HG03025 (cell line): ENCODE data around the gene WDR18.

Experiments
- ATAC-seq: cut with Tn5 transposase; IDR thresholded peaks from one replicate; pipeline ENCODE4 v1.9.1; 2021; ENCODE audit warnings: mild to moderate bottlenecking, moderate library complexity; ENCODE audit not compliant: unreplicated experiment, low FRiP score

The WDR18 gene, protein sequence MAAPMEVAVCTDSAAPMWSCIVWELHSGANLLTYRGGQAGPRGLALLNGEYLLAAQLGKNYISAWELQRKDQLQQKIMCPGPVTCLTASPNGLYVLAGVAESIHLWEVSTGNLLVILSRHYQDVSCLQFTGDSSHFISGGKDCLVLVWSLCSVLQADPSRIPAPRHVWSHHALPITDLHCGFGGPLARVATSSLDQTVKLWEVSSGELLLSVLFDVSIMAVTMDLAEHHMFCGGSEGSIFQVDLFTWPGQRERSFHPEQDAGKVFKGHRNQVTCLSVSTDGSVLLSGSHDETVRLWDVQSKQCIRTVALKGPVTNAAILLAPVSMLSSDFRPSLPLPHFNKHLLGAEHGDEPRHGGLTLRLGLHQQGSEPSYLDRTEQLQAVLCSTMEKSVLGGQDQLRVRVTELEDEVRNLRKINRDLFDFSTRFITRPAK

DNA sequence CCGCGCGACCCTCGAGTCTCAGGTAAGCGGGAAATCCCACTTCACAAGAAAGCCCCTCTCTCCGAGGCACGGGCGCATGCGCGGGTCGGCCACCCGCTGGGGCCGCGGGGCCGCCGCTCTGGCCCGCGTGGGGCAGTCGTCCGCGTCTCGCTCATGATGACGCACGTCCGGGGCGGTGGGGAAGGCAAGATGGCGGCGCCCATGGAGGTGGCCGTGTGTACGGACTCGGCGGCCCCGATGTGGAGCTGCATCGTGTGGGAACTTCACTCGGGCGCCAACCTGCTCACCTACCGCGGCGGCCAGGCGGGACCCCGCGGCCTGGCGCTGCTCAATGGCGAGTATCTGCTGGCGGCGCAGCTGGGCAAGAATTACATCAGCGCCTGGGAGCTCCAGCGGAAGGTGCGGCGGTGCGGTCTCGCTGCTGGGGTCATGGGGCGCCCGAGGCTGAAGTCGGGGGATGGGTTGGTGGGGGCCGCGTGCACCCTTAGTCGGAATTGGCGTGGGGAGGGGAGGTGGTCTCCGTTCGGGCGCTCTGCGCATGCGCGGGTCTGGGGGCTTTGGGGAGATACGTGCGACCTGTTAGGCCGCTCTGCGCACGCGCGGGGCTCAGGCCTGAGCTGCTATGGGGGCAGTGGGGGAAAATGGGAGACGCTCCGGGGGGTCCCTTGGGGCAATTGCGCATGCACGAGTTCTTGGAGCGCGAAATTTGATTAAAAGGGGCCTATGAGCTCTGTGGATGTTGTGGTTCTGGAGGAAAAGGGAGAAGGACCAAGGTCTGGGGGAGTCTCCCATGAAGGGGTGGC, at the start of gene WDR18:
TSS of gene WDR18 (plus strand) at position 181 of the 803 bp plus-strand sequence. CDS start at position 190, 9 bp downstream.
- peak; percentile 52 for ATAC-seq

DNA sequence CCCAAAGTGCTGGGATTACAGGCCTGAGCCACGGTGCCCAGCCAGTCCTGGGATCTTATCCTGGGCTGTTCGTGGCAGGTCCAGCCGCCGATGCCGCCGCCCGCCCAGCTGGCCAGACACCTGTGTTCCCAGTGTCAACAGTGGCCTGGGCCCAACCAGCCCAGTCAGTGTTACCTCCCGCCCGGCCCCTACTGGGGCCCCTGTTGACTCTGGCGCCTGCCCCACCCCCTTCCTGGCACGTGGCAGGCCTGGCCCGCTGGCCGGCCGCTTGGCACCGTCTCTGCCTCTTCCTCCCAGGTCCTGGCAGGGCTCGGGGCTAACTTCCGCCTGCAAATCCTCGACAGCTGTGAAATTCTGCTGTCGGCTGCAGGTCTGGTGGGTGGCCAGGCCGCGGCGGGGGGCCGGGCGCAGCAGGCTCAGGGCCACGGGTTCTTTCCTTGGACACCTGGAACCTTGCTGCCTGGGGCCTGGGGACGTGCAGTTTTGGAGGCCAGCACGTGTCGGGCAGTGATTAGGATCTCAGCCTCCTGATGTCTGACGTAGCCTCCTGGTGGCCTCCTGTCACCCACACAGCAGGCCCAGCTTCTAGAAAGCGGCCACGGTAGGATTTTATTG, 49.2 kb upstream of the WDR18 start:
- ATAC-seq, result no peak

DNA sequence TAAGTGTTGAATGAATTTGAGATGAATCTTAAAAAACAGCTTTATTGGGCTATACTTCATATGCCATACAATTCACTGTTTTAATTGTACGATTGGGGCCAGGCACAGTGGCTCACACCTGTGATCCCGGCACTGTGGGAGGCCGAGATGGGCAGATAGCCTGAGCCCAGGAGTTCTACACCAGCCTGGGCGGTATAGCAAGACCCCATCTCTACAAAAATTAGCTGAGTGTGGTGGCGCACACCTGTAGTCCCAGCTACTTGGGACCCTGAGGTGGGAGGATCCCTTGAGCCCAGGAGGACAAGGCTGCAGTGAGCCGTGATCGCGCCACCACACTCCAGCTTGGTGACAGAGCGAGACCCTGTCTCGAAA, 48.0 kb upstream of the WDR18 start:
- no peak for ATAC-seq

DNA sequence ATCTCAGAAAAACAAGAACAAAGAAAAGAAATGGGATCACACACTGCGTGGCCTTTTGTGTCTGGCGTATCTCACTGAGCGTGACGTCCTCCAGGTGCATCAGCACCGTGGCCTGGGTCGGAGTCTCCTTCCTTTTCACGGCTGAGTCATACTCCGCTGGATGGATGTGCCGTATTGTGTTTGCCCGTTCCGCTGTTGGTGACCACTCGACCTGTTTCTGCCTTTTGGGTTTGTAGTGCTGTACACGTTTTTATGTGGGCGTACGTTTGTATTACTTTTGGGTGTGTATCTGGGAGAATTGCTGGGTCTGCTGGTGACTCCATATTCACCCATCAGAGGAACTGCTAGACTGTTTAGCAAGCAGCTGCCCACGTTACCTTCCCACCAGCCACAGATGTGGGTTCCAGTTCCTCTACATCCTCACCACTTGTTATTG, 46.9 kb upstream of the WDR18 start:
- no peak for ATAC-seq

DNA sequence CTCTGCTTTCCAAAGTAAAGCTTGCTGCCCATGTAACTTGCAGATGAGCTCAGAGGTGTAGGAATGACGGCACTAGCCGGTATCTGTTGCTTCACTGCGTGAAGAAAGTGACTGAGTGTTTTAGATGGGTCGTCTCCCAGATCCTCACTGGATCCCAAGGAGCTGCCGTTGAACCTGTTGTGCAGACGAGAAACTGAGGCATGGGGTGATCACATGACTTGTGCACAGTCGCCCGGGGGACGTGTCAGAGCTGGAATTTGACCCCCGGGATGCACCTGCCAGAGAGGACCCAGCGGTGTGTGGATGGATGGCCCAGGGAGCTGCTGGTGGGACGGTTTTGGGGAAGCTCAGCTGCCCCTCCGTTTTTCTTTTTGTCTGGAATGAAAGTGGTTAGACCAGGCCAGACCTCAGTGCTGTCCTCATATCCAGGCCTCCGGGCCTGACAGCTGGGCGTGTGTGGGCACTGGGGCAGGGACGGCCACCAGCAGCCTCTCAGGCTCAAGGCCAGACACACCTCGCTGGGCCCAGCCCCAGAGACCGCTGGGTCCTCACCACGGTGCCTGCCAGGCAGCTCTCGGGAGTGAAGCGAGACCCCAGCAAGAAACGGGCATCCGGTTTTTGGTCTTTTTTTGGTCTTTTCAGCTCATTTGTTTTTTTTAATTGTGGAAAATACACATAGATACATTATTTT, 45.8 kb upstream of the WDR18 start:
- no peak for ATAC-seq

DNA sequence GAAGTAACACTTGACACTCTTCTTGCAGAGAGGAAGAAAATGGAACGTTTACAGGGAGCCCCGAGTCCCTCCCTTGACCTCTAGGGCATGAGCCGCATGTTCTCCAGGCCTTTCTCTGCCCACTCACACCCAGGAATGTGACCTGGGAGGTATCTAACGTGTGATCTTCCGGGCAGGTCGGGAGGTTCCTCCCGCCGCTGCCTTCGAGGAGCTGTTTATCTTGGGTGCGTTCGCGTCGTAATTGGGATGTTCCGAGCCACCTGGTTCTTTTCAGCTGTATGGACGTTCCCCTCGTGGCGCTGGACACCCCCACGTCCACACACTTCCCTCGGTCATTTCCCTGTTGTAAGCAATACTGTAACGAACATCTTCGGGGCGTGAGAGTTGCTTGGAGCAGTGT, 44.7 kb upstream of the WDR18 start:
- no peak for ATAC-seq

DNA sequence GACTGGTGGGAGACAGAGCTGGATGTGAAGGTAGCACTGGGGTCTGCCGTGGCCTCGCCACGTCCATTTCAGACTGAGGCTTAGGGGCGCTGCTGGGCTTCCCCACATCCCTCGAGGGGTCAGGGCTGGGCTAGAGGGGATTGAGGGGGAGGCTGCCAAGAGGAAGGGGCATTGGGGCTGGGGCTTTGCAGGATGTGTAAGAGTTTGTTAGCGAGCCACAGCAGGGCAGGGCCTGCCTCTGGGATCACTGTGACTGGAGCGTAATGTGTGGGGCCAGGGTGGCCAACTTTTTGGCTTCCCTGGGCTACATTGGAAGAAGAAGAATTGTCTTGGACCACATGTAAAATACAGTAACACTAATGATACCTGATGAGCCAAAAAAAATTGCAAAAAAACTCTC, 44.2 kb upstream of the WDR18 start:
- no peak for ATAC-seq

DNA sequence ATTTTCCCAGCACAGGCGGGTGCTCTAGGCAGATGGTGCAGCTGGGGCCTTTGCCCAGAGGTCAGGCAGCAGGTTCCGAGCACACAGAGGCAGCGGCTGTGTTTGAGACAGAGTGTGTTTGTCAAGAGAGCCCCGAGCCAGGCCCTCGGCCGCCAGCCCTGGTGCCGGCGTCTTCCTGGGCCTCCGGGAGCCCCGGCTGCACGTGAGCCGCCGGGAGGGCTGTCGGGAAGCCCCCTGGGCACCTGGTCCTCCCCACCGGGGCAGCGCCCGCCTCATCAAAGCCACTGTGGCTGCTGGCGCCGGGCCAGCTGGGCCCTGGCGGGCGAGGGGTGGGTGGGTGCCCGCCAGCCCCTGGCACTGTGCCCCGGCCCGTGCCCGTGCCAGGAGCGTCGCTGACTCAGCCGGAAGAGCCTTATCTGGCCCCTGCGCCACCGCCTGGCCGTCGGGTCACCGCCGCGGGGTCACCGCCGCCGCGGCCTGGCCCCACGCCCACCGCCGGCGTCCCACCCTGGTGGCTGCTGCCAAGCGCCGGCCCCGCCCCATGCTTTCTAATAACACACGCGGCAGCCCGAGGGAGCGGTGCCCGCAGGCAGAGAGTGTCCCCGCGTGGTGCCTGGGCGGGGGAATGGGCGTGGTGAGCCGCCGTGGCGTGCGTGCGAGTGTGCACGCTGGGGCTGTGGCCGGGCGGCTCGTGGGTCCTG, 43.4 kb upstream of the WDR18 start:
- ATAC-seq, result no peak

DNA sequence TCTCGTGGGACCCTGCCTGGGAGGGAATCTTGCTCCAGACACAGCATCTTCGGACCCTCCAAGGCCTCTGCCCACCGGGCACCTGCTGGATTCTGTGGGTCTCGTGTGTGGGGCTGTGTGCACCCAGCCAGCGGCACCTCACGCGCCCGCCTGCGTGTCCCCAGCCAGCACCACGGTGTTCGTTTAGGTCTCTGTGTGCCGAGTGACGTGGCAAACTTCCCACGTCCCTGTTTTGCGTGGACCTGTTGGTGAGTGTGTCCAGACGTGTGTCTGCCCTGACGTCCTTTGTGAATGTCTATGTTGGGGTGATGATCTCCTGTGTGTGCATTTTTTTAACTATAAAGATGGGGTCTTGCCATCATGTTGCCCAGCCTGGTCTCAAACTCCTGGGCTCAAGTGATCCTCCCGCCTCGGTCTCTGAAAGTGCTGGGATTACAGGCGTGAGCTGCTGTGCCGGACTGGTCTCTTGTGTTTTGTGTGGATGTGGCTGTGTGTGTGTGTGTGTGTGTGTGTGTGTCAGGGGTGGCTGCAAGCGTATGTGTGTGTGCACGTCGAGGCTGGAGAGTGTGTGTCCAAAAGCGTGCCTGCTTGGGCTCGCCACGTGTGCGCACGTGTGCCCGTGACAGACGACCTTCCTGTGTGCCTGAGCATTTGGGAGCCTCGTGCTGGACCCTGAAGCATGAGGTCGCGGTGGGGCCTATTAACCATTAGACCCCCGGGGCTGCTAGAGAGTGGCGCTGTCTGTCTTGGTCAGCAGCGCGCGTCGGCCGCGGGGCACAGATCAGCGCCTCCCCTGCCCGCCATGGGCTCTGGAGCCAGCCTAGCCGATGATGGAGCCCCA, 42.6 kb upstream of the WDR18 start:
- no peak for ATAC-seq

DNA sequence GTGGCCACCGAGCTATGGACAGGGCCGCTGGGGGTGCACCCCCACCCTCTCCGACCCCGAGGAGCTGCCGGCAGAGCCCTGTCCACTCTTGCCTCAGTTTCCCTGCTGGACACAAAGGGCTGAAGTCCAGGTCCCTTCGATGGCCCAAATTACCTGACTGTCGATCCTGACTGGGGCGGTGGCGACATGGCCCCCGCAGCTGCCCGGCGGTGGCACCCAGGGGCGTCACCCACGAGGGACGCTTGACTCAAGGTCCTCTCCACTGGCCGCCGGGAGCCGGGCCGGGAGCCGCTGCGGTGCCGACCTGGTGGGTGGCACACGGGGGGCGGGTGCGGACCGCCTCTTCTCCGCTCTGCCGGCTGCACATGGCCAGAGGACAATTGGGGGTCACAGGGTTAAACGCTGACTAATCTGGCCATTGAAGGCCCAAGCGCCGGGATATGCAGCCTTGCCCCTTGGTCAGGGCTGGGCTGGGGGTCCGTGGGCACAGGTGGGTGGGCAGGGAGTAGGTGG, 42.0 kb upstream of the WDR18 start:
- ATAC-seq, result no peak

DNA sequence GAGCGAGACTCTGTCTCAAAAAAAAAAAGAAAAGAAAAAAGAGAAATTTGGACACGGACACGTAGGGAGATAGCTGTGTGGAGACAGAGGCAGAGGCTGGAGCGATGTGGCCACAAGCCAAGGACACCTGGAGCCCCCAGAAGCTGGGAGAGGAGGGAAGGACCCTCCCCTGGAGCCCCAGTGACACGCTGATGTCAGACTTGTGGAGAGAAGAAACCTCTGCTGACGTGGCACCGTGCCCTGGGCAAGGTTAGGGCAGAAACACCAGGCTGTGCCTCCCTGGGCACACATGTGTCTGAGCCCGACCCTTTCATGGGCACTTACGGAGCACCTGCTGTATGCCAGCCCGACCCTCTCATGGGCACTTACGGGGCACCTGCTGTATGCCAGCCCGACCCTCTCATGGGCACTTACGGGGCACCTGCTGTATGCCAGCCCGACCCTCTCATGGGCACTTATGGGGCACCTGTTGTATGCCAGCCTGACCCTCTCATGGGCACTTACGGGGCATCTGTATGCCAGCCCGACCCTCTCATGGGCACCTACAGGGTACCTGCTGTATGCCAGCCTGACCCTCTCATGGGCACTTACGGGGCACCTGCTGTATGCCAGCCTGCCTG, 40.5 kb upstream of the WDR18 start:
- no peak for ATAC-seq

DNA sequence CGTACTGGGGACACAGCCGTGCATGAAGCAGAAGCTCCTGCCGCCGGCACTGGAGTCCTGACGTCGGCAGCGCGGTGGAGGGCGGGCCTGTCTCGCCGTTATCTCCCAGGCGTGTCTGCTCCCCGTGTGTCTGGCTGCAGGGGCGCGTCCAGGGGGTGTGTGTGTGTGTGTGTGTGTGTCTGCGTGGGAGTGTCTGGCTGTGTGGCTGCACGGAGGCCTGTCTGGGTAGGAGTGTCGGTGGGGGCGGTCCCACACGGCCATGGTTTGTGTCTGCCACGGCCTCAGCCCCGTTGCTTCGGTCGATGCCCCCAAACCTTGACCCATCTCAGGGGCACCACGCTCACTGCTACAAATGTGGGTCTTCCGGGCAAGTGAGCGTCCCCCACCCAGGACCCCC, 40.0 kb upstream of the WDR18 start:
- no peak for ATAC-seq

DNA sequence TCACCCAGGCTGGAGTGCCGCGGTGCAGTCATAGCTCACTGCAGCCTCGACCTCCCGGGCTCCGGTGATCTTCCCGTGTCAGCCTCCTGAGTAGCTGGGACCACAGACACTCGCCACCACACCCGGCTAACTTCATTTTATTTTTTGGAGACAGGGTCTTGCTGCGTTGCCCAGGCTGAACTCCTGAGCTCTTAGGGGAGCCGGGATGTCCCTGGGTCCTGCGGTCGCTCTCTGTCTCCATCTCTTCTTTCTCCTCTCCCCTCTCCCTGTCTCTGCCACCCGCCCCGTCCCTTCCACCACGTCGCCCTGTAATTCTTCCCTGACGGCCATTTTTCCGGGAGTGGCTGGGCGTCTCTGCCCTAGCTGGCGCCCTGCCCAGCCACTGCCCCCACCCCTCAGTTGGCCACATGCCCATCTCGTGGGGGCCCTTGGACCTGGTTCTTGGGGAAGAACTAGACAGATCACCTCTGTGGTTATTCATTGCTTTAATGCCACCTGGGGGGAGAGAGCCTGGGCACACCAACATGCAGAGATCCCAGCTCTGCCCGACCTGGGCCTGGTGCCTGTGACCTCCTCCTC, 39.4 kb upstream of the WDR18 start:
- ATAC-seq, result no peak

DNA sequence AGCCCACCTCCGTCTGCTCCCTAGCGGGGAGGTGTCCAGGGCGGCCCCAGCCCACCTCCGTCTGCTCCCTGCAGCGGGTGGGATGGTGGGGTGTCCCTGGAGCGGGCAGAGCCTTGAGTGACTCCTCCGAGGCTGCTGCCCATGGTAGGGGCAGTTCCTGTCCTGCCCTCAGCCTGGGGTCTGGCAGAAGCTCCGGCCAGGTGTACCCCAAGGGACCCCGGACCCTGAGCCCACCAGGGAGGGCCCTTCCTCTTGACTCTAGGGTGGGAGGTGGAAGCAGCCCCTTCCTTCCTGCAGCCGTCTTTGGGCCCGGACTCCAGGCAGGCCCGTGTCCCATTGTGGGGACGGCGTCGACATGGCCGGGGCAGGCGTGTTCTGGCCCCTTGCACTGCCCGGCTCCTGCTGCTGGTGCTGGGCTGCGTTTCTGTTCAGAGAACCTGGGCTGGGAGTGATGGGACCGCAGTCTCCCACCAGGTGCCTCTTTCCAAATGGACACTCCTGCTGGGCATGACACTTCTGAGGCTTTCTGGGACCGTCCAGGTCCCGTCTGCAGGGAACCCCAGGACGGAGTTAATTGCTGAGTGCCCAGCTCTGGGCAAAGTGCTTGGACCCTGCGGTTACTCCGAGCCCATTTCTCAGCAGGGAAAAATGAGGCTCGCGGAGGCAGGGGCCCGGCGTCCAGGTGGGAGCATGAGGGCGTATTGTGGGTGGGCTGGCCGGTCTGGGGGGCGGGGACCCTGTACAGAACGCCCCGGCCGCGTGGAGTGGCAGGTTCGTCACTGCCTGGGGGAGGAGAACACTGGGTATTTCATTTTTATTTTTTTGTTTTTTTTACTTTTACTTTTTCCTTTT, 38.5 kb upstream of the WDR18 start:
- no peak for ATAC-seq

DNA sequence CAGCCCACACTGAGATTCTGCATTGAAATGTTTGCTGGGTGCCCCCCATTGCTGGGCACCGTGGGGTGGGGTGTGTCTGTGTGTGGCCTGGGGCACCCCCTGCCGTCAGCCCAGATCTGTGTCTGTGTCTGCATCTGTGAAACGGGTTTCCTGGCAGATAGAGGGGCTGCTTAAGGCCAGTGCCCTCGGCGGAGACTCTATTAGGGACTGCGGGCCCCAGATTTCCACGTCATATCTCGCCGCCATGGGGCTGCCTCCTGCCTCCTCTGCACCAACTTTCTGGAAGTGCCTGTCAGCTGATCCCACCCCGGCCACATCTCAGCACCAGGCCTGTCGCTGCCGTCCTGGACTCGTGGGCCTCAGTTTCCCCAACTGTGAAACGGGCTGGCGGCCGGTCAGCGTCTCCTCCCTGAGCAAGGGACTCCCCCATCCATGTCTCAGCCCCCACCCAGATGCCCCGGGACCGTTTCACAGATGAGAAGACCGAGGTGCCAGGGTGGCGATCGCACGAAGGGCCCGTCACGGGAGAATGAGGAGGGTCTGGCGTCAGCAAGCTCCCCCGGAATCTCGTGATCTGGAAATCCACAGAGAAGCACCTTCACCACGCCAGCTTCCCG, 36.9 kb upstream of the WDR18 start:
- ATAC-seq, result peak; percentile 15

DNA sequence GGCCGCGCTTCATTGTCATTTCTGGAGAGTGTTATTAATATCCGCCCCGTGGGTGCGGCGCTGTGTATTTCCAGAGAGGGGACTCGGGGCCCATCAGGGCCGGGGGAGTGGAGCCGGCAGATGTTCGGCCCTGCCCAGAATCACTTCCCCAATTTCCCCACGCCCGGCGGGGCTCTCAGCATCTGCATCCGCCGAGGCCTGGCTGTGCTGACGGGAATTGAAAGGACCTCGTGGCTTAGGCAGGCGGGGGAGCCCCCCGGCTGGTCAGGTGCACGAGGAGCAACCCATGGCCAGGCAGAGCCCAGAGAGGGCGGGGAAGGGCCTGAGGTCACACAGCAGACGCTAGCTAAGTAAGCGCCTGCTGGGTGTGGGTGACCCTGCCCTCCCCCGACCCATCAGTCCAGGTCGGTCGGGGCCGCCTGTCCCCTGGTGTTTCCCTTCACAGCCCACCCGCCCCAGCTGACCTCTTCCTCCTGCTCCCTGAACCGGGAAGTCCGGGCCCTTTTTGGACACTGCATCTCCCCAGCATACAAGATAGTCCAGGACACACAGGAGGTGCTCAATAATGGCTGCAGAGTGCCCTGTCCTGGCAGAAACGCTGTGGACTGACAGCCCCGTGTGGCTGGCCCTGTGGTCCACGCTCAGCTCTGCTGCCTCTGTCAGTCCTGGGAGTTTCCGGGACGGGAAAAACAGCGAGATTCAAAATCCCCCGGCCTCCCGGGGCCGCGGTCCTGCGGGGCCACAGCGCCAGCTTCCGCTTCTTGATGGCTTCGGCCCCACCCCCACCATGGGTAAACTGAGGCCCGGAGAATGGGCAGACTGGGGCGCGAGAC, 36.2 kb upstream of the WDR18 start:
- peak; percentile 42 for ATAC-seq
